ENCODE measurements around the gene RARA. TPM values are rescaled to one million over a fixed set of nuclear protein-coding genes. Genes with fewer than 3 reads are reported as not detected.

The RARA gene
- 4.8 and 5.2 TPM in 2 replicates for total RNA-seq

GRCh38 chr17:40309031-40309948 lies at the start of gene RARA:
RARA (plus strand) TSS chr17:40309180; CDS start chr17:40331219, 22,039 bp downstream.

GRCh38 chr17:40287494-40288369 lies 21.2 kb upstream of the RARA start, which contains the start of gene CDC6:
CDC6 (plus strand) TSS chr17:40287879; CDS start chr17:40289421, 1,542 bp downstream.

GRCh38 chr17:40364121-40364861 lies 55.3 kb downstream of the RARA start, which contains the start of gene GJD3:
GJD3 (minus strand) TSS chr17:40364737; CDS start chr17:40363815, 922 bp downstream.

Other genes with a start within 250 kb of the RARA start
- 23.6 and 38.7 TPM in 2 replicates for gene THRA, start 246.2 kb upstream of the RARA start, total RNA-seq
- 2.9 and 3.3 TPM in 2 replicates for gene NR1D1, start 208.6 kb upstream of the RARA start, total RNA-seq
- gene MSL1, start 187.2 kb upstream of the RARA start, total RNA-seq: 45.9 and 47.5 TPM in 2 replicates
- 24.7 and 31.1 TPM in 2 replicates for gene CASC3, start 168.6 kb upstream of the RARA start, total RNA-seq
- 1.7 and 2.5 TPM in 2 replicates for gene RAPGEFL1, start 131.7 kb upstream of the RARA start, total RNA-seq
- 5.6 and 6.4 TPM in 2 replicates for gene WIPF2, start 89.9 kb upstream of the RARA start, total RNA-seq
- 24.0 and 41.8 TPM in 2 replicates for gene CDC6, start 21.3 kb upstream of the RARA start, total RNA-seq
- 0.22 and 0.87 TPM in 2 replicates for gene GJD3, start 55.6 kb downstream of the RARA start, total RNA-seq
- gene TOP2A, start 108.7 kb downstream of the RARA start, total RNA-seq: 74.4 and 224 TPM in 2 replicates
- gene IGFBP4, start 134.3 kb downstream of the RARA start, total RNA-seq: 182 and 302 TPM in 2 replicates
- gene TNS4, start 192.4 kb downstream of the RARA start, total RNA-seq: not detected in 2 replicates

Measured in uterine smooth muscle cell (primary cell).